GM12878 (cell line): ENCODE measurements around the gene OR10Z1.

Experiments
- BRCA1 ChIP-seq: IDR thresholded peaks from 2 replicates; pipeline ENCODE4 v1.6.1; 2011; ENCODE audit warnings: low read depth, low read length, improper control_type of control experiment
- EP300 ChIP-seq, 2 experiments: fragments of 150-350 bp in 1 of 2; IDR thresholded peaks; 2 replicates each; pipeline ENCODE4 v1.6.1; 2011 to 2012; ENCODE audit warnings: low read depth in 2 of 2, low read length in 2 of 2, borderline replicate concordance in 1 of 2, improper control_type of control experiment in 1 of 2, inconsistent platforms in 1 of 2; ENCODE audit not compliant: control insufficient read depth in 1 of 2
- EZH2 ChIP-seq: IDR thresholded peaks from 2 replicates; pipeline ENCODE4 v1.6.1; 2012; ENCODE audit warnings: low read depth, mild to moderate bottlenecking, control low read depth, inconsistent platforms, low read length, borderline replicate concordance; ENCODE audit not compliant: control insufficient read depth
- FOS ChIP-seq: IDR thresholded peaks from 3 replicates; pipeline ENCODE4 v1.6.1; 2011; ENCODE audit warnings: borderline replicate concordance; ENCODE audit not compliant: insufficient read length; ENCODE audit errors: extremely low read depth
- HCFC1 ChIP-seq: fragments of 150-350 bp; IDR thresholded peaks from 2 replicates; pipeline ENCODE4 v1.6.1; 2014; ENCODE audit warnings: low read length
- HDAC2 ChIP-seq: fragments of 200-600 bp; sonication (generic); IDR thresholded peaks from 2 replicates; pipeline ENCODE4 v1.6.1; 2017
- NRF1 ChIP-seq: conservative IDR thresholded peaks from 2 replicates; pipeline ENCODE4 v1.6.1; 2011; ENCODE audit warnings: mild to moderate bottlenecking, low read depth, low read length, improper control_type of control experiment
- RBBP5 ChIP-seq: fragments of 200-600 bp; sonication (generic); conservative IDR thresholded peaks from 2 replicates; pipeline ENCODE4 v1.6.1; 2016
- ZBTB33 ChIP-seq: fragments of 450-650 bp; IDR thresholded peaks from 2 replicates; pipeline ENCODE4 v1.6.1; 2017; ENCODE audit warnings: mild to moderate bottlenecking
- TF ChIP-seq, protein P1 (sequence below): fragments of 150-350 bp; IDR thresholded peaks from 2 replicates; pipeline ENCODE4 v1.6.1; 2016; ENCODE audit warnings: low read depth, low read length
- TF ChIP-seq, protein P2 (sequence below): fragments of 450-650 bp; IDR thresholded peaks from 2 replicates; pipeline ENCODE4 v1.6.1; 2018; ENCODE audit warnings: mild to moderate bottlenecking, low read depth, moderate library complexity; ENCODE audit not compliant: partially characterized antibody
- TF ChIP-seq, protein P3 (sequence below), 3 experiments: IDR thresholded peaks in 2 of 3; conservative IDR thresholded peaks in 1 of 3; 2 replicates each; pipeline ENCODE4 v1.5.1; 2011; ENCODE audit warnings: low read depth in 3 of 3, low read length in 3 of 3, mild to moderate bottlenecking in 3 of 3, control low read depth in 2 of 3, moderate library complexity in 2 of 3, inconsistent platforms in 1 of 3, mixed read lengths in 1 of 3; ENCODE audit not compliant: control insufficient read depth in 2 of 3, insufficient read depth in 1 of 3; ENCODE audit errors: extremely low read depth in 1 of 3

- TF ChIP-seq FOS (no peak), EZH2 (no peak), NRF1 (no peak), BRCA1 (no peak), ZBTB33 (no peak), HCFC1 (no peak), RBBP5 (no peak), HDAC2 (no peak), EP300 (IDR thresholded peaks at IDR 0.05; ENCODE audit: borderline replicate concordance in 1 of 2, control insufficient read depth in 1 of 2, low read depth in 2 of 2, low read length in 2 of 2) (no peak)
- TF ChIP-seq, protein P1, sequence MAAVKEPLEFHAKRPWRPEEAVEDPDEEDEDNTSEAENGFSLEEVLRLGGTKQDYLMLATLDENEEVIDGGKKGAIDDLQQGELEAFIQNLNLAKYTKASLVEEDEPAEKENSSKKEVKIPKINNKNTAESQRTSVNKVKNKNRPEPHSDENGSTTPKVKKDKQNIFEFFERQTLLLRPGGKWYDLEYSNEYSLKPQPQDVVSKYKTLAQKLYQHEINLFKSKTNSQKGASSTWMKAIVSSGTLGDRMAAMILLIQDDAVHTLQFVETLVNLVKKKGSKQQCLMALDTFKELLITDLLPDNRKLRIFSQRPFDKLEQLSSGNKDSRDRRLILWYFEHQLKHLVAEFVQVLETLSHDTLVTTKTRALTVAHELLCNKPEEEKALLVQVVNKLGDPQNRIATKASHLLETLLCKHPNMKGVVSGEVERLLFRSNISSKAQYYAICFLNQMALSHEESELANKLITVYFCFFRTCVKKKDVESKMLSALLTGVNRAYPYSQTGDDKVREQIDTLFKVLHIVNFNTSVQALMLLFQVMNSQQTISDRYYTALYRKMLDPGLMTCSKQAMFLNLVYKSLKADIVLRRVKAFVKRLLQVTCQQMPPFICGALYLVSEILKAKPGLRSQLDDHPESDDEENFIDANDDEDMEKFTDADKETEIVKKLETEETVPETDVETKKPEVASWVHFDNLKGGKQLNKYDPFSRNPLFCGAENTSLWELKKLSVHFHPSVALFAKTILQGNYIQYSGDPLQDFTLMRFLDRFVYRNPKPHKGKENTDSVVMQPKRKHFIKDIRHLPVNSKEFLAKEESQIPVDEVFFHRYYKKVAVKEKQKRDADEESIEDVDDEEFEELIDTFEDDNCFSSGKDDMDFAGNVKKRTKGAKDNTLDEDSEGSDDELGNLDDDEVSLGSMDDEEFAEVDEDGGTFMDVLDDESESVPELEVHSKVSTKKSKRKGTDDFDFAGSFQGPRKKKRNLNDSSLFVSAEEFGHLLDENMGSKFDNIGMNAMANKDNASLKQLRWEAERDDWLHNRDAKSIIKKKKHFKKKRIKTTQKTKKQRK: no peak
- TF ChIP-seq, protein P2, sequence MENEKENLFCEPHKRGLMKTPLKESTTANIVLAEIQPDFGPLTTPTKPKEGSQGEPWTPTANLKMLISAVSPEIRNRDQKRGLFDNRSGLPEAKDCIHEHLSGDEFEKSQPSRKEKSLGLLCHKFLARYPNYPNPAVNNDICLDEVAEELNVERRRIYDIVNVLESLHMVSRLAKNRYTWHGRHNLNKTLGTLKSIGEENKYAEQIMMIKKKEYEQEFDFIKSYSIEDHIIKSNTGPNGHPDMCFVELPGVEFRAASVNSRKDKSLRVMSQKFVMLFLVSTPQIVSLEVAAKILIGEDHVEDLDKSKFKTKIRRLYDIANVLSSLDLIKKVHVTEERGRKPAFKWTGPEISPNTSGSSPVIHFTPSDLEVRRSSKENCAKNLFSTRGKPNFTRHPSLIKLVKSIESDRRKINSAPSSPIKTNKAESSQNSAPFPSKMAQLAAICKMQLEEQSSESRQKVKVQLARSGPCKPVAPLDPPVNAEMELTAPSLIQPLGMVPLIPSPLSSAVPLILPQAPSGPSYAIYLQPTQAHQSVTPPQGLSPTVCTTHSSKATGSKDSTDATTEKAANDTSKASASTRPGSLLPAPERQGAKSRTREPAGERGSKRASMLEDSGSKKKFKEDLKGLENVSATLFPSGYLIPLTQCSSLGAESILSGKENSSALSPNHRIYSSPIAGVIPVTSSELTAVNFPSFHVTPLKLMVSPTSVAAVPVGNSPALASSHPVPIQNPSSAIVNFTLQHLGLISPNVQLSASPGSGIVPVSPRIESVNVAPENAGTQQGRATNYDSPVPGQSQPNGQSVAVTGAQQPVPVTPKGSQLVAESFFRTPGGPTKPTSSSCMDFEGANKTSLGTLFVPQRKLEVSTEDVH: no peak
- TF ChIP-seq, protein P3, sequence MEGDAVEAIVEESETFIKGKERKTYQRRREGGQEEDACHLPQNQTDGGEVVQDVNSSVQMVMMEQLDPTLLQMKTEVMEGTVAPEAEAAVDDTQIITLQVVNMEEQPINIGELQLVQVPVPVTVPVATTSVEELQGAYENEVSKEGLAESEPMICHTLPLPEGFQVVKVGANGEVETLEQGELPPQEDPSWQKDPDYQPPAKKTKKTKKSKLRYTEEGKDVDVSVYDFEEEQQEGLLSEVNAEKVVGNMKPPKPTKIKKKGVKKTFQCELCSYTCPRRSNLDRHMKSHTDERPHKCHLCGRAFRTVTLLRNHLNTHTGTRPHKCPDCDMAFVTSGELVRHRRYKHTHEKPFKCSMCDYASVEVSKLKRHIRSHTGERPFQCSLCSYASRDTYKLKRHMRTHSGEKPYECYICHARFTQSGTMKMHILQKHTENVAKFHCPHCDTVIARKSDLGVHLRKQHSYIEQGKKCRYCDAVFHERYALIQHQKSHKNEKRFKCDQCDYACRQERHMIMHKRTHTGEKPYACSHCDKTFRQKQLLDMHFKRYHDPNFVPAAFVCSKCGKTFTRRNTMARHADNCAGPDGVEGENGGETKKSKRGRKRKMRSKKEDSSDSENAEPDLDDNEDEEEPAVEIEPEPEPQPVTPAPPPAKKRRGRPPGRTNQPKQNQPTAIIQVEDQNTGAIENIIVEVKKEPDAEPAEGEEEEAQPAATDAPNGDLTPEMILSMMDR (IDR thresholded peaks at IDR 0.05 in 2 of 3, conservative IDR thresholded peaks at IDR 0.05 in 1 of 3; ENCODE audit: control insufficient read depth in 2 of 3, extremely low read depth in 1 of 3, insufficient read depth in 1 of 3, low read depth in 3 of 3, low read length in 3 of 3): no peak
Observed at GRCh38 chr1:158586942-158587341, 18.1 kb upstream of the OR10Z1 start.
